Fibroblast of upper back skin (primary cell): ENCODE data around the gene GJC2.
"Not testable (repeated sequence)": the region's sequence is repeated elsewhere in the genome, so short reads cannot be mapped to it uniquely, and the experiment has no call there.

ENCODE experiments used
- DNase-seq: peaks from one replicate; pipeline ENCODE4 v3.0.0-alpha.2; 2013

GJC2 gene

GRCh38 chr1:228174482-228175315 is 25.0 kb downstream of the GJC2 start:
- no peak for DNase-seq

- no peak for DNase-seq
Observed at GRCh38 chr1:228175316-228176023, 25.7 kb downstream of the GJC2 start.

DNA sequence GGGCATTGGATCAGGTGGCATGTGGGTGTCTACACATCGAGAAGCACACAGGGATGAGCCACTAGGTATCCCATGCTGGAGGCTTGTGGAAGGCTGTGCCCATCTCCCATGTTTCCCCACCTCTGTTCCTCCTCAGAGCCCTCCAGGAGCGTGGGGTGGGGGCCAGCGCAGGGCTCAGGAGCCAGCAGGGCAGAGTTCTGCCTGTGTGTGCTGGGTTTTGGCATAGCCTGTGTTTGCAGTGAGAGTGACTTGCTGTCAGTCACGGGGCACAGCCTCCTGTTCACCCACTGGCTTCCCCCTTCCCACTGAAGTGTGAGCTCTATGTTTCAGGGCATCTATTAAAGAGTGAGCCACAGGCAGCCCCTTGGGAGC is 26.3 kb downstream of the GJC2 start:
- DNase-seq, result no peak

GRCh38 chr1:228176461-228177182 is 26.9 kb downstream of the GJC2 start:
- DNase-seq, result no peak

- no peak for DNase-seq
Observed at GRCh38 chr1:228177183-228177475, 27.4 kb downstream of the GJC2 start.

GRCh38 chr1:228177721-228178710 is 28.3 kb downstream of the GJC2 start:
- no peak for DNase-seq

- DNase-seq, result no peak
Observed at GRCh38 chr1:228178737-228179684, 29.3 kb downstream of the GJC2 start.

DNA sequence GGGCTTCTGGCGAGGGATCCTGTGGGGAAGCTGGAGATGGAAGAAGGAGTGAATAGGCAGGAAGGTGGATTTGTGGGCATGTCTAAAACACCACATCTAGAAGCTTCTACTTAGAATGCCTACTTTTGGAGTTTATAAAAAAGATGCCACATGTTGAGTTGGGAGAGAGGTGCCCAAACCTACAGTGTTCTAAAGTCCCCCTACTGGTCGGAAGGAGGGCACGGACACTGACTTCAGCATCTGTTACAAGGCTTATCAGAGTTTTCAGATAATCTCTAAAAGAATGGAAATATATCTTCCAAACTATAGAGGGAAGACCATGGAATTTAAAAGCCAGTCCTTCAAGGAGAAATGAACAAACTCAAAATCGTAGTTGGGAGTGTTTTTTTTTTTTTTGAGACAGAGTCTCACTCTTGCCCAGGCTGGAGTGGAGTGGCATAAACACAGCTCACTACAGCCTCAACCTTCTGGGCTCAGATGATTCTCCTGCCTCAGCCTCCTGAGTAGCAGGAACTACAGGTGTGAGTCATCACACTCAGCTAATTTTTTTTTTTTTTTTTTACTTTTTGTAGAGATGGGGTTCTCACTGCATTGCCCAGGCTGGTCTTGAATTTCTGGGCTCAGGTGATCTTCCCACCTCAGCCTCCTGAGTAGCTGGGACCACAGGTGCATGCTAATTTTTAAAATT is 30.7 kb downstream of the GJC2 start:
- no peak for DNase-seq

- DNase-seq, result no peak
Observed at GRCh38 chr1:228180959-228181644, 31.4 kb downstream of the GJC2 start.

GRCh38 chr1:228181645-228182034 is 31.9 kb downstream of the GJC2 start:
- DNase-seq, result no peak

DNA sequence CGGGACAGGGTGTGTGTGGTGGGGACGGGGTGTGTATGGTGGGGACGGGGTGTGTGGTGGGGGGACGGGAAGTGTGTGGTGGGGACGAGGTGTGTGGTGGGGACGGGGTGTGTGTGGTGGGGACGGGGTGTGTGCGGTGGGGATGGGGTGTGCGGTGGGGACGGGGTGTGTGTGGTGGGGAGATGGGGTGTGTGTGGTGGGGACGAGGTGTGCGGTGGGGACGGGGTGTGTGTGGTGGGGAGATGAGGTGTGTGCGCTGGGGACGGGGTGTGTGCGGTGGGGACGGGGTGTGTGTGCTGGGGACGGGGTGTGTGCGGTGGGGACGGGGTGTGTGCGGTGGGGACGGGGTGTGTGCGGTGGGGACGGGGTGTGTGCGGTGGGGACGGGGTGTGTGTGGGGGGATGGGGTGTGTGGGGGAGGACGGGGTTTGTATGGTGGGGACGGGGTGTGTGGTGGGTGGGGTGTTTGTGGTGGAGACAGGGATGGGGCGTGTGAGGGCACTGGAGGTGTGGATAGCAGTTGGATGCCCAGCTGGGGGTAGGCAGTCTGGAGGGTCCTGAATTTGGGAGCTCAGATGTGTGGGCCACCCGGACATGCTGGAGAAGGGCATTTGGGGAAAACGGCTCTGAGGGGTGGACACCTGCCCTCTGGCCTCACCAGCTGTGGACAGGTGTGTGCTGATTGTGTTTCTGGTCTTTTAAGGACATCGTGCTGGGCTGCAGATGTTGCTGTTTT is 32.7 kb downstream of the GJC2 start:
- DNase-seq, result no peak

GRCh38 chr1:228184152-228184551 is 34.4 kb downstream of the GJC2 start:
- DNase-seq, result no peak

DNA sequence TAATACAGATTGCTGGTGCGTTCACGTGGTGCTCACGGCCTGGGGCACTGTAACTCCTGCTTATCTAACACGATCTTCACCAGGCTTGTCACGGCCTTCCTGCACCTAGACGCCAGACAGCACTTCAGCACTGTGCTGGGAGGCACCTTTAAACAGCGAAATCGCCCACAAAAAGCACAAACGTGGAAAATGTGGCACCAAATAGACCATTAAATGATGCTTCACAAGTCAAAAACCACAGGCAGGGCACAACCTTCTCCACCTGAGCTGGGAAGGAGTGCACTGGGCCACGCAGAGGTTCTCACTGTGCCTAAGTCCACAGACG is 35.9 kb downstream of the GJC2 start:
- no peak for DNase-seq

- DNase-seq, result not testable (repeated sequence)
Observed at GRCh38 chr1:228188249-228188648, 38.5 kb downstream of the GJC2 start.

GRCh38 chr1:228190182-228190581 is 40.5 kb downstream of the GJC2 start:
- no peak for DNase-seq

GRCh38 chr1:228190778-228191177 is 41.0 kb downstream of the GJC2 start:
- no peak for DNase-seq

DNA sequence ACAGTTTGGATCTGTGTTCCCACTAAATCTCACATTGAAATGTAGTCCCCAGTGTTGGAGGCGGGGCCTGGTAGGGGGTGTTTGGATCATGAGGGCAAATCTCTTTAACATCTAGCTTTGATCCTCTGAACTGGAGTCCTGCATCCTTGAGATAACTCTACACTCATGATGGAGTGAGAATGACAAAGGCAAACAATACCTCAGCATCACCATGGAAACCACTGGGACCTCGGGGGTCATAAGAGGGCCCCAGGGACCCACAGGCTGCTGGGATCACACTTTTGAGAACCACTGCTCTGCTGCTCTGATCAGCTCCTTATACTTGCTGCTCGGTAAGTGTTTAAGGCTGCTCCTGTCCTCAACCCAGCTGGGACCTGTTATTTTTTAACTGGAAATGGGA is 44.7 kb downstream of the GJC2 start:
- no peak for DNase-seq

DNA sequence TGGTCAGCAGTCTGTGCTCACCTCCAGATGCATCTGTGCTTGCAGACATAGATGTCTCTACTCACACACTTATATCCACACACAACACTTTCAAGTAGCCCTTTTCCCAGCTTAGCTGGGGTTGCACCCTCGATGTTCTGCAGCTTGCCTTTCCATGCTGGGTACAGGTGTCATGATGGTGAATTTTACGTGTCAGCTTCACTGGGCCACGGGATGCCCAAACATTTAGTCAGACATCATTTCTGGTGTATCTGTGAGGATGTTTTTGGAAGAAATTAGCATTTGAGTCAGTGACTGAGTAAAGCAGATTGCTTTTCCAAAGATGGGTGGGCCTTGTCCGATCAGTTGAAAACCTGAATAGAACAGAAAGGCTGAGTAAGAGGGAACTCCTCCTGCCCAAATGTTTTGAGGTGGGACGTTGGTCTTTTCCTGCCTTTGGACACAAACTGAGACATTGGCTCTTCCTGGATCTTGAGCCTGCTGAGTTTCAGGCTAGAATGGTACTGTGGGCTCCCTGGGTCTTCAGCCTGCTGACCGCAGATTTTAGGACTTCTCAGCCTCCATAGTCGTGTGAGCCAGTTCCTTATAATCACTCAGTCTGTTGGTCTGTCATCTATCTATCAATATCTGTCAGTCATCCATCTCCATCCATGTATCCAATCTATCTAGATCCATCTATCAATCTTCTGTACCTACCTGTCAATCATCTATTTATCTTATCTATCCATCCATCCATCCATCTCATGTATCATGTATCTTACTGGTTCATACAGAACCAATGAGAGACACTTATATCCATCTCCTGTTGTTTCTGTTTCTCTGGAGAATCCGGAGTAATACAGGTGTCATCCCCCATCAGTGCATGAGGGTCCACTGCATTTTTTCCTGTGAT is 45.4 kb downstream of the GJC2 start:
- no peak for DNase-seq
